HEK293T (cell line): ENCODE results near the gene TRIM47.

Source experiments
- CTCF ChIA-PET: fragments of 350-600 bp; formaldehyde crosslinking; extraction: SDS; loops from one replicate; lab custom pipeline; 2021; ENCODE audit warnings: antibody characterized with exemption, inconsistent platforms; lab: Yijun Ruan, JAX
- POLR2A ChIA-PET: fragments of 350-600 bp; formaldehyde crosslinking; extraction: SDS; loops from one replicate; lab custom pipeline; 2020; ENCODE audit warnings: antibody characterized with exemption, inconsistent platforms; lab: Yijun Ruan, JAX
- DNase-seq: peaks from one replicate; pipeline ENCODE4 v3.0.0; 2012; ENCODE audit warnings: mixed read lengths; ENCODE audit errors: extremely low spot score
- ARNT ChIP-seq: fragments of 450-650 bp; IDR thresholded peaks from 2 replicates; pipeline ENCODE4 v1.6.1; 2017; ENCODE audit warnings: mild to moderate bottlenecking
- BHLHE40 ChIP-seq: fragments of 450-650 bp; IDR thresholded peaks from 2 replicates; pipeline ENCODE4 v1.6.1; 2016; ENCODE audit warnings: mild to moderate bottlenecking, moderate library complexity, borderline replicate concordance
- CTBP1 ChIP-seq: fragments of 450-650 bp; IDR thresholded peaks from 2 replicates; pipeline ENCODE4 v1.6.1; 2016; ENCODE audit warnings: borderline replicate concordance
- ELF4 ChIP-seq: fragments of 450-650 bp; IDR thresholded peaks from 2 replicates; pipeline ENCODE4 v1.6.1; 2017; ENCODE audit warnings: antibody characterized with exemption
- FOXA1 ChIP-seq: fragments of 450-650 bp; IDR thresholded peaks from 2 replicates; pipeline ENCODE4 v1.6.1; 2016; ENCODE audit warnings: mild to moderate bottlenecking
- FOXK2 ChIP-seq: fragments of 450-650 bp; IDR thresholded peaks from 2 replicates; pipeline ENCODE4 v1.6.1; 2016; ENCODE audit warnings: mild to moderate bottlenecking
- FOXM1 ChIP-seq: fragments of 450-650 bp; IDR thresholded peaks from 2 replicates; pipeline ENCODE4 v1.6.1; 2017; ENCODE audit warnings: mild to moderate bottlenecking, borderline replicate concordance
- HDGF ChIP-seq: fragments of 450-650 bp; IDR thresholded peaks from 2 replicates; pipeline ENCODE4 v1.6.1; 2017; ENCODE audit warnings: antibody characterized with exemption, borderline replicate concordance
- L3MBTL2 ChIP-seq: fragments of 450-650 bp; conservative IDR thresholded peaks from 2 replicates; pipeline ENCODE4 v1.6.1; 2016; ENCODE audit warnings: mild to moderate bottlenecking
- LEF1 ChIP-seq: fragments of 450-650 bp; IDR thresholded peaks from 2 replicates; pipeline ENCODE4 v1.6.1; 2017; ENCODE audit warnings: mild to moderate bottlenecking, borderline replicate concordance
- NFRKB ChIP-seq: fragments of 450-650 bp; IDR thresholded peaks from 2 replicates; pipeline ENCODE4 v1.6.1; 2016; ENCODE audit warnings: mild to moderate bottlenecking, moderate library complexity
- PKNOX1 ChIP-seq: fragments of 450-650 bp; IDR thresholded peaks from 2 replicates; pipeline ENCODE4 v1.6.1; 2016
- SP1 ChIP-seq: fragments of 450-650 bp; IDR thresholded peaks from 2 replicates; pipeline ENCODE4 v1.6.1; 2017
- SUZ12 ChIP-seq: fragments of 450-650 bp; IDR thresholded peaks from 2 replicates; pipeline ENCODE4 v1.6.1; 2016; ENCODE audit warnings: mild to moderate bottlenecking
- TARDBP ChIP-seq: fragments of 450-650 bp; IDR thresholded peaks from 2 replicates; pipeline ENCODE4 v1.6.1; 2016
- ZNF384 ChIP-seq: fragments of 450-650 bp; IDR thresholded peaks from 2 replicates; pipeline ENCODE4 v1.6.1; 2016

TRIM47 gene

GRCh38 chr17:75901727-75902126 is 23.3 kb upstream of the TRIM47 start:
- no peak for TF ChIP-seq SUZ12
- no peak for TF ChIP-seq HDGF
- no peak for TF ChIP-seq TARDBP
- no peak for TF ChIP-seq LEF1
- TF ChIP-seq FOXK2, result no peak
- no peak for TF ChIP-seq CTBP1
- no peak for TF ChIP-seq ARNT
- TF ChIP-seq NFRKB, result no peak
- TF ChIP-seq FOXM1, result no peak
- TF ChIP-seq PKNOX1, result no peak
- no peak for TF ChIP-seq SP1
- TF ChIP-seq BHLHE40, result no peak
- no peak for TF ChIP-seq FOXA1
- TF ChIP-seq L3MBTL2, result no peak
- no peak for TF ChIP-seq ZNF384
- no peak for TF ChIP-seq ELF4
- ChIA-PET CTCF (no interaction called here), POLR2A (no interaction called here)
- no peak for DNase-seq

GRCh38 chr17:75900691-75901533 is 22.5 kb upstream of the TRIM47 start:
- ChIA-PET CTCF (no interaction called here), POLR2A (interaction anchor here (1.3 to 1.4 kb wide), 2 partner anchors 40 to 74 kb away, joined by 3 read pairs; partner anchors contain the start of gene FBF1)
- DNase-seq, result no peak
- TF ChIP-seq FOXK2, result no peak
- no peak for TF ChIP-seq ZNF384
- no peak for TF ChIP-seq SUZ12
- TF ChIP-seq CTBP1, result no peak
- TF ChIP-seq TARDBP, result no peak
- TF ChIP-seq HDGF, result no peak

- no peak for TF ChIP-seq TARDBP
- no peak for TF ChIP-seq SUZ12
- no peak for TF ChIP-seq BHLHE40
- TF ChIP-seq LEF1, result no peak
- TF ChIP-seq HDGF, result no peak
- no peak for TF ChIP-seq NFRKB
- TF ChIP-seq PKNOX1, result no peak
- no peak for TF ChIP-seq SP1
- TF ChIP-seq ZNF384, result no peak
- TF ChIP-seq ARNT, result no peak
- TF ChIP-seq FOXA1, result no peak
- no peak for TF ChIP-seq CTBP1
- TF ChIP-seq ELF4, result no peak
- no peak for DNase-seq
- ChIA-PET CTCF (interaction anchor here (0.9 kb wide), 1 partner anchor 23 kb away, joined by 4 read pairs; no protein-coding TSS in a partner anchor), POLR2A (interaction anchor here (0.9 to 1.7 kb wide), 4 partner anchors 41 to 73 kb away, joined by 3 to 8 read pairs (median 3); partner anchors contain the start of genes FBF1 and WBP2)
Measured at GRCh38 chr17:75899767-75900468, 21.5 kb upstream of the TRIM47 start.

GRCh38 chr17:75899353-75899752 is 21.0 kb upstream of the TRIM47 start:
- POLR2A ChIA-PET, result interaction anchor here (0.9 to 1.7 kb wide), 2 partner anchors 42 to 44 kb away, joined by 3 to 8 read pairs; partner anchors contain the start of gene WBP2
- CTCF ChIA-PET, result interaction anchor here (0.9 kb wide), 1 partner anchor 22 kb away, joined by 4 read pairs; no protein-coding TSS in a partner anchor
- DNase-seq, result no peak
- TF ChIP-seq FOXK2 (no peak), HDGF (no peak), LEF1 (no peak), TARDBP (no peak)

- ChIA-PET POLR2A (interaction anchor here (0.7 to 1.9 kb wide), 6 partner anchors 9 to 109 kb away, joined by 3 to 8 read pairs (median 4); partner anchors contain the start of gene WBP2), CTCF (no interaction called here)
- TF ChIP-seq L3MBTL2 (no peak), BHLHE40 (no peak), SUZ12 (no peak), LEF1 (no peak), FOXK2 (no peak), ELF4 (no peak), ZNF384 (no peak), NFRKB (no peak), CTBP1 (no peak), SP1 (no peak), PKNOX1 (no peak), HDGF (no peak), FOXM1 (no peak), TARDBP (no peak), FOXA1 (no peak), ARNT (no peak)
- DNase-seq, result no peak
Measured at GRCh38 chr17:75898791-75899190, 20.4 kb upstream of the TRIM47 start.
